ENCODE results near the gene SLC1A1.
"Not testable (repeated sequence)": the region's sequence is repeated elsewhere in the genome, so short reads cannot be mapped to it uniquely, and the experiment has no call there.

The SLC1A1 gene

DNA sequence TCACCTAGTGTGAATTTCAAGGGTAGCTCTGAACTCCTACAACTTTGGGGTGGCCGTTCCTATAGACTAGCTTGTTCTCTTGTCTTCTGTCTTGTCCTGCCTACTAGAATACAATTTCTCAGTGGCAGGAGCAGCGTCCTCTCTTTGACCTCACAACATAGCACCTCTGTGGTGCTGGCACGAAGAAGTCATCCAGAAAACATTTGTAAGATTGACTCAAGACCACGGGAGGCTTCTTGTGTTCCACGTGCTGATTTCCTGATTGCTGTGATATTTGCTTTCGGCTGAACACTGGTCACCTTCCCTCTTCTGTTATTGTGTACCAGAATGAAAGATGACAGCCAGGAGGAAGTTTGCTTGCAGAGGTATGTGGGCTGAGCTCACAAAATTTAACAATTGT is 27.0 kb downstream of the SLC1A1 start:
- Histone ChIP-seq H3K27me3 (no peaks in the 10 kb centered on the region), H3K9me3 (no peaks in the 10 kb centered on the region), H3K4me1 (no peaks in the 10 kb centered on the region), H3K4me3 (no peak overlapping the region), H3K36me3 (no peaks in the 10 kb centered on the region), H3K27ac (no peak overlapping the region)
- intact Hi-C loops (cut with DNase I; ENCODE audit: low total_unique reads) = no loop called here
- TF ChIP-seq, protein P1, sequence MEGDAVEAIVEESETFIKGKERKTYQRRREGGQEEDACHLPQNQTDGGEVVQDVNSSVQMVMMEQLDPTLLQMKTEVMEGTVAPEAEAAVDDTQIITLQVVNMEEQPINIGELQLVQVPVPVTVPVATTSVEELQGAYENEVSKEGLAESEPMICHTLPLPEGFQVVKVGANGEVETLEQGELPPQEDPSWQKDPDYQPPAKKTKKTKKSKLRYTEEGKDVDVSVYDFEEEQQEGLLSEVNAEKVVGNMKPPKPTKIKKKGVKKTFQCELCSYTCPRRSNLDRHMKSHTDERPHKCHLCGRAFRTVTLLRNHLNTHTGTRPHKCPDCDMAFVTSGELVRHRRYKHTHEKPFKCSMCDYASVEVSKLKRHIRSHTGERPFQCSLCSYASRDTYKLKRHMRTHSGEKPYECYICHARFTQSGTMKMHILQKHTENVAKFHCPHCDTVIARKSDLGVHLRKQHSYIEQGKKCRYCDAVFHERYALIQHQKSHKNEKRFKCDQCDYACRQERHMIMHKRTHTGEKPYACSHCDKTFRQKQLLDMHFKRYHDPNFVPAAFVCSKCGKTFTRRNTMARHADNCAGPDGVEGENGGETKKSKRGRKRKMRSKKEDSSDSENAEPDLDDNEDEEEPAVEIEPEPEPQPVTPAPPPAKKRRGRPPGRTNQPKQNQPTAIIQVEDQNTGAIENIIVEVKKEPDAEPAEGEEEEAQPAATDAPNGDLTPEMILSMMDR (IDR thresholded peaks at IDR 0.05) = no peak
- no peak for DNase-seq

DNA sequence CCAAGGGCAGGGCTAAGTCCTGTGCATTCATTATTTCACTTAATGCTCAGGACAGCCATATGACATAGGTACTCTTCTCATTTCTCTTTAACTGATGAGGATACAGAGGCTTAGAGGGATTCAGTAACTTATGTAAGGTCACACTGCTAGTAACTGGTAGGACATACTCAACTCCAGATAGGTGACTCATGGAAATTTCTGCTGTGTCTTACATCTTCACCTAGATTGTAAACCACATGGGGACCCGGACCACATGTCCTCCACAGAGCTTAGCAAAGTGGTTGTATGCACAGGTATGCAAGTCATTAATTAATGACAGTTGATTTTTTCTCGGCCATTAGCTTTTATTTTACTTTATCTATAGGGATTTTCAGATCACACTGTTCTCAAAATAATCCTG is 29.3 kb downstream of the SLC1A1 start:
- intact Hi-C loops (cut with DNase I; ENCODE audit: low total_unique reads) = no loop called here
- DNase-seq = no peak
- no peak overlapping the region for H3K27ac ChIP-seq
- no peaks in the 10 kb centered on the region for H3K36me3 ChIP-seq
- H3K27me3 ChIP-seq = no peaks in the 10 kb centered on the region
- TF ChIP-seq, protein P1 (IDR thresholded peaks at IDR 0.05) = no peak
- H3K4me3 ChIP-seq = no peak overlapping the region
- H3K9me3 ChIP-seq = no peaks in the 10 kb centered on the region
- H3K4me1 ChIP-seq = no peaks in the 10 kb centered on the region

DNA sequence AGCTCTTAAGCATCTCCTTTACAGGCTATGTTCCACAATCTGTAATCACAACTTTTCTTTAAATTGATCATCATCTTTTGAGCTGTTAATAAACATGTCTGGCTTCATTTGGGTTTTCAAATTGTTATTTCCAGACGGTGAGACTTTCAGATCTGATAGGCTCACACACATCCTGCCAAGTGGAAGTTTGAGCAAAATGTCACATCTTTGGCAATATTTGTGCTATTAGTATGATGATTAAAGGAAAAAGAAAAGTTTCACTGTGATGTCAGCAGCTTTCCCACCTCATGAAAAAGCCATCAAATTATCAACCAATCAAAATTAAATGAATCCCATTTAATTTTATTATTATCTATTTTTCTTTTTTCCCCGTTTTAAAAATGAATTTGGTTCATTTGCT is 29.8 kb downstream of the SLC1A1 start:
- H3K4me1 ChIP-seq = no peaks in the 10 kb centered on the region
- intact Hi-C loops (cut with DNase I; ENCODE audit: low total_unique reads) = no loop called here
- no peaks in the 10 kb centered on the region for H3K36me3 ChIP-seq
- DNase-seq = no peak
- H3K9me3 ChIP-seq = no peaks in the 10 kb centered on the region
- TF ChIP-seq, protein P1 (IDR thresholded peaks at IDR 0.05) = no peak
- H3K27ac ChIP-seq = no peak overlapping the region
- H3K27me3 ChIP-seq = no peaks in the 10 kb centered on the region
- H3K4me3 ChIP-seq = no peak overlapping the region

DNA sequence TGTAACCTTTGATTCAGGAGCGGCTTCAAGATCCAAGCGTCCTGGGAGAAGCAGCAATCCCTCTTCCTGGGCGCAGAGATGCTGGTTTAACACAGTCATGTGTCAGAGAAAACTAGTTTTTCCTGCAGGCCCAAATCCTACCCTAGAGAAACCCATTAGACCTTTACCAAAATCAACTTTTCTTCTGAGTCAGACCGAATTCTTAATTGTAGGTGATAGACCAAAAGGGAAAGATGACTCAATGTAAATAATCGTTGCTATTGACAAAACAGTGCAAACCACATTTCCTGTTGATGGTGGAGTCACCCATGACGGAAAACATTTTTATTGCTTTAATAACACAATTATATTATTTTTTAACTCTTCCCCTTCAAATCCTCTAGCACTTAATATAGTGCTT is 40.1 kb downstream of the SLC1A1 start:
- no peak for DNase-seq
- intact Hi-C loops (cut with DNase I; ENCODE audit: low total_unique reads) = no loop called here
- Histone ChIP-seq H3K4me3 (no peak overlapping the region), H3K9me3 (no peaks in the 10 kb centered on the region), H3K27ac (no peak overlapping the region), H3K27me3 (no peaks in the 10 kb centered on the region), H3K4me1 (peaks cover 0 to 4% (median 0%) of the 10 kb centered on the region in 4 donors), H3K36me3 (no peaks in the 10 kb centered on the region)
- TF ChIP-seq, protein P1 (IDR thresholded peaks at IDR 0.05) = no peak

DNA sequence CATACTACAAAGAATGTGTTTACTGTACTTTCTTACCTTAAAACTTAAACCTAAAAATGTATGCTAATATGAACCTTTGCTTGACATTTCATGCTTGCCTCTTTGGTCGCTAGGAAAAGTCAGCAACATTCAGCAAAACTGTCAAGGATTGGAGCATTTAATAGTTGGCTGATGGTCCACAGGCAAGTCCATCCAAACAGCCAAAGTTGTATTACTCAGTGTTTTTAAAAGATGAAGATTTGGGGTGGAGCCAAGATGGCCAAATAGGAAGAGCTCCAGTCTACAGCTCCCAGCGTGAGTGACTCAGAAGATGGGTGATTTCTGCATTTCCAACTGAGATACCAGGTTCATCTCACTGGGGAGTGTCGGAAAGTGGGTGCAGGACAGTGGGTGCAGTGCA is 40.6 kb downstream of the SLC1A1 start:
- H3K4me1 ChIP-seq; DNase-seq; H3K9me3 ChIP-seq; H3K27ac ChIP-seq; intact Hi-C loops (cut with DNase I; ENCODE audit: low total_unique reads); H3K4me3 ChIP-seq; H3K36me3 ChIP-seq; H3K27me3 ChIP-seq: not testable (repeated sequence)

DNA sequence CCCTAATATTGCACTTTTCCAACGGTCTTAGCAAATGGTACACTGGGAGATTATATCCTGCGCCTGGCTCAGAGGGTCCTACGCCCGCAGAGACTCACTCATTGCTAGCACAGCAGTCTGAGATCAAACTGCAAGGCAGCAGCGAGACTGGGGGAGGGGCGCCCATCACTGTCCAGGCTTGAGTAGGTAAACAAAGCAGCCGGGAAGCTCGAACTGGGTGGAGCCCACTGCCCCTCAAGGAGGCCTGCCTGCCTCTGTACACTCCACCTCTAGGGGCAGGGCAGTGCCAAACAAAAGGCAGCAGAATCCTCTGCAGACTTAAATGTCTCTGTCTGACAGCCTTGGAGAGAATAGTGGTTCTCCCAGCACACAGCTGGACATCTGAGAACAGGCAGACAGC is 41.1 kb downstream of the SLC1A1 start:
- H3K4me3 ChIP-seq; H3K4me1 ChIP-seq; H3K27ac ChIP-seq; H3K36me3 ChIP-seq; DNase-seq; intact Hi-C loops (cut with DNase I; ENCODE audit: low total_unique reads); H3K27me3 ChIP-seq; H3K9me3 ChIP-seq: not testable (repeated sequence)

DNA sequence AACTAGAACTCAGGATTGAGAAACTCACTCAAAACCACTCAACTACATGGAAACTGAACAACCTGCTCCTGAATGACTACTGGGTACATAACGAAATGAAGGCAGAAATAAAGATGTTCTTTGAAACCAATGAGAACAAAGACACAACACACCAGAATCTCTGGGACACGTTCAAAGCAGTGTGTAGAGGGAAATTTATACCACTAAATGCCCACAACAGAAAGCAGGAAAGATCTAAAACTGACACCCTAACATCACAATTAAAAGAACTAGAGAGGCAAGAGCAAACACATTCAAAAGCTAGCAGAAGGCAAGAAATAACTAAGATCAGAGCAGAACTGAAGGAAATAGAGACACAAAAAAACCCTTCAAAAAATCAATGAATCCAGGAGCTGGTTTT is 43.6 kb downstream of the SLC1A1 start:
- H3K27me3 ChIP-seq; H3K4me1 ChIP-seq; H3K9me3 ChIP-seq; H3K4me3 ChIP-seq; H3K36me3 ChIP-seq; H3K27ac ChIP-seq; intact Hi-C loops (cut with DNase I; ENCODE audit: low total_unique reads); DNase-seq: not testable (repeated sequence)

DNA sequence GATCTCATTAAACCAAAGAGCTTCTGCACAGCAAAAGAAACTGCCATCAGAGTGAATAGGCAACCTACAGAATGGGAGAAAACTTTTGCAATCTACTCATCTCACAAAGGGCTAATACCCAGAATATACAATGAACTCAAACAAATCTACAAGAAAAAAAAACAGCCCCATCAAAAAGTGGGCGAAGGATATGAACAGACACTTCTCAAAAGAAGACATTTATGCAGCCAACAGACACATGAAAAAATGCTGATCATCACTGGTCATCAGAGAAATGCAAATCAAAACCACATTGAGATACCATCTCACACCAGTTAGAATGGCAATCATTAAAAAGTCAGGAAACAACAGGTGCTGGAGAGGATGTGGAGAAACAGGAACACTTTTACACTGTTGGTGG is 45.9 kb downstream of the SLC1A1 start:
- H3K36me3 ChIP-seq = peaks cover 0 to 13% (median 10%) of the 10 kb centered on the region in 3 donors
- H3K4me1 ChIP-seq; H3K9me3 ChIP-seq; DNase-seq; intact Hi-C loops (cut with DNase I; ENCODE audit: low total_unique reads); H3K27me3 ChIP-seq; H3K4me3 ChIP-seq; H3K27ac ChIP-seq: not testable (repeated sequence)
